Stimulated activated CD8-positive, alpha-beta memory T cell treated with anti-CD3 and anti-CD28 coated beads, Interleukin-12 subunit alpha, Interleukin-12 subunit beta, amount 100 ng/mL, for 24 hours (primary cell): ENCODE data around the gene ARHGEF5.
"Not testable (repeated sequence)": the region's sequence is repeated elsewhere in the genome, so short reads cannot be mapped to it uniquely, and the experiment has no call there.

Experiments used
- DNase-seq: peaks from one replicate; pipeline ENCODE4 v3.0.0-alpha.2; 2020; ENCODE audit errors: extremely low read depth

The ARHGEF5 gene

DNA sequence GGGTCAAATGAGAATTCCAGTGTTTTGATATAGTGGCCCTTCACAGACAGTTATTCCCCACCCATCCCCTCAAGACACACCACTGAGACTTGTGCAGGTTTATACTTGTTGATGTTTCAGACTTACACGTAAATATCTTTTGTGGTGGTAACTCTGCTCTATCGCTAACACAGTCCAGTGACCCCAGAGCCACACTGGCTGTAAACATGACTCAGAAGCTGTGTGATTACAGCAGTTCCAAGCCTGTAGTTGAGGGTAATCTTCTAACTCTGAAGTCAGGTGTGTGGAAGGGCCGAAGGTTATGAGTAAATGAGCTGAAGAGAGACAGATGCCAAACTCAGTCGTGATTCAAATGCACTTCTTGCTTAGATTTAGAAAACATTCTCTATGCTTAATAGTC is 28.9 kb downstream of the ARHGEF5 start:
- no peak for DNase-seq

DNA sequence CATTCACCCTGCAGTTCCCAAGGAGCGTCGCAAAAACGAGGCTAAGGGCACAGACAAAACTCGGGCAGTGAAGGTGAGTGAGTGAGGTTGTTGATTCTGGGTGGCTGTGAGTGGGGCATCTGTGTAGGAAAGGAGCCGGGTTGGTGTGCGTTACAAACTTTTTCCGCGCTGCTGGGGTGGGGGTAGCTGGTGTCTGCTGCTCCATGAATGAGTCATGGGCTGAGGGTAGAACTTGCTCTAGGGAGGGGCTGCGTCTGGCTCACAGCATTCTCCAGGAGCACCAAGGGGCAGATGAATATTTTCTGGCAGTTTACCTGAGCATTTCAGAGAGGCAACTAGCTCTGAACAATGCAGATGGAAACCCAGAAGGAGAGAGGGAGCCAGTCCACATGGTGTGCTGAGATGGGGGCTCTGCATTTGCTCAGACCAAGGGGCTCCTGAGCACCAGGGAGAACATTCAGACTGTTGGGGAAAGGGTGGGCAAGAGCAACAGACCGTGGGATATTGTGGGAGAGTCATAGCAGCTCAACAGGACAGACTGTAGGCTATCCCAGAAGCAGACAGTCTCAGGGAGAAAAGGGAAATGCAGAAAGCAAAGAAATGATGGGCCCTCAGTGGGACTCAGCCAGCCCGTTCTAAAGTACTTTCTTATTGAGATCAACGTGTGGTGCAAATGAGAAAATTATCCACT is 29.5 kb downstream of the ARHGEF5 start:
- DNase-seq, result no peak

DNA sequence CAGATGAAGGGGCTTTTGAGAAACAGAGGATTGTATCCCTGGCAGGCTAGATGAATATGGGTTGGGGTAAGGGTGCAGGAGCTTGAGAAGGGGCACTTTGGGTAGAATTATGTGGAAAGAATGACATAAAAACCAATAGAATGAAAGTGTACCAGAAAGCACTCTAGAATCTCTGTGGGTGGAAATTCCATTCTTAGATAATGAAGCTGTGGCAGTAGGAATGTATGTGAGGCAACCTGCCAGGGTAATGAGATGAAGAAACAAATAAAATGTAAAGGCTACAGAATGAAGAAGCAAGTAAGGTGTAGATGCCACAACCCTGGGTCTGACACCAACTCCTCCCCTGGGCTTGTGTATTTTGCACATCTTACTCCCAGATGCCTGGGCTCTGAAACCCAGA is 31.5 kb downstream of the ARHGEF5 start:
- no peak for DNase-seq

DNA sequence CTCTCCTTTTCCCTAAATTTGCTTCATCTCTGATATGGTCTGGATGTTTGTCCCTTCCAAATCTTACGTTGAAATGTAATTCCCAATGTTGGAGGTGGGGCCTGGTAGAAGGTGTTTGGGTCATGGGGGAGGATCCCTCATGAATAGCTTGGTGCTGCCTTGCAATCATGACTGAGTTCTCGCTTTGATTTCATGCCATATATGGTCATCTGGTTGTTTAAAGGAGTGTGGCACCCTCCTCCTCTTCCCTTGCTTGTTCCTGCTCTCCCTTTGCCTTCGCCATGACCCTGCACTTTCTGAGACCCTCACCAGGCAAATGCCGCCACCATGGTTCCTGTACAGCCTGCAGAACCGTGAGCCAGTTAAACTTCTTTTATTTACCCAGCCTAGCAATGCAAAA is 33.7 kb downstream of the ARHGEF5 start:
- DNase-seq, result no peak

DNA sequence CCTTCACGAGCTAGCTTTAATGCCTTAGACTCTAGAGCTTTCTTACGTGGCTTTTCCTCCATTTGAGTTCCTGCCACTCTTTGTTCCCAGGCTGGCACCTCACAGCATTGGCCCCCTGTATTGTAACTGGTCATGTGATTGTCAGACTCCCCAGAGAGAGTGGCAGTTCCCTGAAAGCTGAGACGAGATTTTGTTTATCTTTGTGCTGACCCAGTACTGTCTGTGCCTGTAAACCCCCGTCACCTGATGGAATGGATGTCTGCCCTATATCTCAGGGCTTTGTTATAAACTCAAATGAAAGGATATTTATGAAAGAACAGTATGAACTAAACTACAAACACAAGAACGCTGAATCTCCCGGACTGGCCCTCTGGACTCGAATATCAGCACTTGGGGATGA is 35.3 kb downstream of the ARHGEF5 start:
- no peak for DNase-seq

DNA sequence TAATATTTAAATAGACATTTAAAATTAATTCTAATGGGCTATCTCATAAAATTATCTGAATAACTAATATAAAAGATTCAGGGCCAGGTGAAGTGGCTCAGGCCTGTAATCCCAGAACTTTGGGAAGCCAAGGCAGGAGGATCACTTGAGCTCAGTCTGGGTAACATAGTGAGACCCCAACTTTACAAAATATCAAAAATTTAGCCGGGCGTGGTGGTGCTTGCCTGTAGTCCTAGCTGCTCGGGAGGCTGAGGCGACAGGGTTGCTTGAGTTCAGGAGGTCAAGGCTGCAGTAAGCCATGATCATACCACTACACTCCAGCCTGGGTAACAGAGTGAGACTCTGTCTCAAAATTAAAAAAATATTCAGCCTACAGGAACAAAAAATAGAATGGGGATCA is 35.8 kb downstream of the ARHGEF5 start:
- DNase-seq, result no peak

DNA sequence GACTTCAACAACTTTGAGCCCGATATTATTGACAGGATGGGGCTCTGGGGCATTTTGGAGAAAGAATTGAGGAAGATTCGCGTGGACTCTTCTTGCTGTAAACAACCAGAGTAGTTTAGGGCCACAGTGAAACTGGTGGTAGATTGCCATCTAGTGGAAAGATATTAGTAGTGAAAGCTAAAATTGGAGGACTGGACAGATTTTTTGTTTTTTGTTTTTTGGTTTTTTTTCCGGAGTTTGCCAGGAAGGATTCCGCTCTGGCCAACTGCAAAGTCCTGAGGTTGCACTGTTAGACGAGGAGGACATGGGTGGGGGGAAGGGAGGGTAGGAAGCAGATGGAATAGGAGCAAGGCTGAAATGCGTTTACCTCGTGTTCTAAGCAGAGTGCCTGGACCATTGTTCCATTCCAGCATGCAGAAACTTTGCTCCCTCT is 36.6 kb downstream of the ARHGEF5 start:
- DNase-seq, result no peak

DNA sequence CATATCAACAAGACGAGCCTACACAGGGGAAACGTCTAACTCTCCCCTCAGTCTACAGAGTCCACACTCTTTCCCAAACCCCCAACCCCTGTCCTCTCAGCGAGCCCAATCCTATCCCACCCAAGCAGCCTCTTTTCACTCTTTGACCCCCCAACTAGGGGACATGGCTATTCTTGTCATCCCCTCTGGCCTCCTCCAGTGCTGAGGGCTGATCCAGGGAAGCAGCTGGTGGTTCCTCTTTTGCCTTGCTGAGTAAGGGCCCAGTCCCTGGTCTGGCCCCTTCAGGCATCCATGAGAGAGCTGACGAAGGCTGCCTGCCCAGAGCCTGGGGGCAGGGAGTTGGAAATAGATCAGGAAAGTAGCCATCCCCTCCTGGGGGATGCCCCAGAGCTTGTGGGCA is 41.9 kb downstream of the ARHGEF5 start:
- no peak for DNase-seq

DNA sequence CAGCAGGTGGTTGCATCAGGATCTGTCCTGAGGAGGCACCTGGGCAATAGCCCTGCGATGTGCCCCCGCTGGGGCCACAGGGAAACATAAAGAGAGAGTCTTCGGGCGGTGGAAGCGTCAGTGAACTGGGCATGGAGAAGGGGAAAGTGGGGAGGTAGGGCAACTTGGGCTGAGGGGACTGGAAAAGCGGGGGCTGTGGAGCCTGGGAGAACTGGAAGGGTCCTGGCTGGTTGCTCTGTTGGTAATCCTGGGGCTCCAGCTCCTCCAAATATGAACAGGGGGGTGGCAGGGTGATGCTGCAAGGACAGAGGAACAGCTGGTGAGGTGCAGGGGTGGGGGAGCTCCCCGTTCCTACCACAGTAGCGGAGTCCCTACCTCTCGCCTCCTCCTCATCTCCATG is 43.1 kb downstream of the ARHGEF5 start:
- DNase-seq, result no peak

DNA sequence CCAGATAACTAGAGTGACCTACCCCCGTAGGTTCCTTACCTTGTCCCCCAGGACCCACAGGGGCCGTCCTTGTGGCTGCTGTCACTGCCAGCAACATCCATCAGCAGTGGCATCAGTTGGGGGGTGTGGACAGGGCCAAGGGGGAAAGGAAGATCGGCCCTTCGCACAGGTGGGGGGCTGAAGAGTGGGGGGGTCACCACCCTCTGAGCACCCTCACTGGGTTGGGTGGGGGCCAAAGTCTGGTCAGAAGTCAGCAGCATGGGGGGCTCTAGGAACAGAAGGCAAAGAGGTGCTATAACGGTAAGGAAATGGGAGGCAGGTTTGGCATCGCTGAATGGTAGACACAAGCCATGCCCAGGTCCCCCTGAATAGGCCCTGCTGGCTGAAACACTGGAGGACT is 43.7 kb downstream of the ARHGEF5 start:
- DNase-seq, result no peak

DNA sequence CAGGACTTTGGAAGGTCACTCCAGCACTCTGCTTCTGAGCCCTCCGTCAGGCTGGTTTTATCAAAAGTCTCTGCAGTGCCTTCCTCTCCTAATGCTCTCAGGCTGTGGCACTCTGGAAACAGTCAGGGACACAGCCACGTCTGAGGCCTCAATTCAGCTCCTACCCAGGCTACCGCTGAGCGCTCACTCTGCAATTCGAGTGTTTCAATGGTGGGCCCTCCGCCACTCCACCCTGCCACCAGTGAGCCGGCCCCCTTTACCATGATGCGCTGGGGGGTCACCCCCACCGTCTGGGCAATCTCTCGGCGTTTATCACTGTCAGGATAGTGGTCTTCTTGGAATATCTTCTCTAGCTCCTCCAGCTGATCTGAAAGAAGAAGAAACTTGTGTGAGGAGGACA is 44.7 kb downstream of the ARHGEF5 start:
- no peak for DNase-seq

DNA sequence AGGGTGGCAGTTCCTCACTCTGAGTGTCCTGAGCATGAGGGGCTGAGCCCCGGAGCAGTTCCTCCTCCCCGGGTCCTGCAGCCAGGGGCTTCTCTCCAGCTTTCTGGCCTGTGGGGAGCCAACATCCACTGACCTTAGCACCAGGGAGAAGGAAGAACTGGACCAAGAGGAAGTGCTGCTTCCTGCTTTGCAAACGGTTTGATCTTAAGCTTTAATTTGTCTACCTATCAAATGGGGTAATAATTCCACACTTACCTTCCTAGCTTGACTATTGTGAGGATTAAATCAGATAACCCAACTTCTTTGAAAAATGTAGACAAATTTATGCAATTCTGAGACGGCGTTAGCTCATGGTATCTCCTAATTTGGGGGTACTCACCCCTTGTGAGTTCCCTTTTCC is 46.3 kb downstream of the ARHGEF5 start:
- DNase-seq, result no peak

DNA sequence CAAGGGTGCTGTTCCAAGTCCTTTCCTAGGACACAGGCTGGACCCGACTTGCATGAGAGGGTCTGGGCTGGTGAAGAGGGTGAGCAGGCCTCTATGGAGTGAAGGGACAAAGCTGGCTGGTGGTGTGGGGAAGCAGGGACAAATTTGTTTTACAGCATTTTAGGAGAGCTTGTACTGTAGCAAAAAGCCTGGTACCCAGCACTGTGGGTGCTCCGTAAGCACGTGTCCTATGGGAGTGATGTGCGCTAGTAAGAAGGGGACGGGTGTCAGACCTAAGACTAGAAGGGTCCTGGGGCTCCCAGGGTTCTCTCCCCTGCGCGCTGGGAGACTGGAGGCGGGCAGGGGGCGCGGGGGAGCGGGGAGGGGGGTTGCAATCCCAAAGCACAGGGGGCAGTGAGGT is 47.9 kb downstream of the ARHGEF5 start:
- no peak for DNase-seq

DNA sequence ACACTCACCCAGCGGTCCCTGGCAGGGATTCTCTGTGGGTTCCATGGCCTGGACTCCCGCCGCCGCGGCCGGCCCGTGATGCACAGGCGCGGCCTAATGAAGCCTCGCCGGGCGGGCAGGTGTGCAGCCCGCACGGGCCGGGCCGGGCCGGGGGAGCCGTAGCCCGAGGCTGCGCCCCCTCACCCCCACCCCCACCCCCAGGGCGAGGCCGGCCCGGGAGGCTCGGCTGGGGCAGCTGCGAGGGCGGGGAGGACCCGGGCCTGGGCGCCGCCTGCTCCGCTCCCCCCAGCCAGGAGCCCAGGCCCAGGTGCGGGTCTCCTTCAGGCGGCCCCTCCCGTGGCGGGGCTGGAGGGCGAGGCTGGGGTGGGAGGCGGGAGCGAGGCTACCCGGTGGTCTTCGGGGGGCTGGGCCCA is 48.5 kb downstream of the ARHGEF5 start, which contains the start of gene NOBOX:
Gene NOBOX (minus strand): TSS at position 45 of the 413 bp plus-strand sequence.
- no peak for DNase-seq

DNA sequence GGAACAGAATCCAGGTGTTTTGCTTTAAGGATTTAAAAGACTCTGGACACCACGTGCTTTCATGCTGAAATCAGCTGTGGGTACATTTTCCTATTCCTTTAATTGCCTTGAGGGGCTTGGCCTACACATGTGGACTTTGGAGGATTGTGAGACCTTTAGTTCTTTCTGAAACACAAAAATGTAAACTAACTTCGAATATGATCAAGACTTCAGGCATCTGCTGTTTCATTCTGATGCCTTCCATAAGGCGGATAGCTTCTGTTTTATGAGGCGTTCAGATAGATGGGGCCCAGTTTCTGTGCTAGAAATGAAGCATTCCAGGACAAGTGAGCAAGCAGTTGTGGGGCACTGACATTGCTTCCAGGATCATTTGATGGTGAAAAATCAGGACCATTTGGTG is 49.7 kb downstream of the ARHGEF5 start:
- no peak for DNase-seq

DNA sequence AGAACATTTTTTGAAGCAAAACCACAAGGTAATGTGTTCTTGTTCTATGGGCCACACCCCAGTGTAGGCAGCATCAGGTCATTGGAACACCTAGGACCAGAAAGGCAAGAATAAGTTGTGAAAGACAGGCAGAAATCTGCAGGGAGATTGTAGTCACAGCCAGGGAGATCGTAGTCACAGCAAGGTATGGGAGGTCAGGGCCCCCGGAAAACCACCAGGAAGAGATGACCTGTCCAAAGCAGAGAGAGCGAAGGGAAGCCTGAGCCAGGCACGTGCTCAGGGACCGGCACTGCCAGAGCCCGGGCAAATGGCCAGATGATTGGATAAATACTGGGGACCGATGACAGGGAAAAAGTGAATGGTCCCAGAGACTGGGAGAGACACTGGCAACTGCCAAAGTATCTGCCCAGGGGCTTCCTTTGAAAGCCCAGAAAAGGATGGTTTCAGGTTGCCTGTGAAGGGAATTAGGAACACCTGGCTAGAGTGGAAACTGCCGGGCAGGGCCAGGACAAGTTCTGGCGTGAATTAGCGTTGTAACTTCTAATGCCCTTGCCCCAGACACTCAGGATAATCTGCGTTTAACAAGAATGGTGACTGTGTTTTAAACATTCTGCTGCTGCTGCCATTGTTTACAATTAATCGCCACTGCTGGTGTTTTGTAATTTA is 52.2 kb downstream of the ARHGEF5 start:
- DNase-seq, result no peak

DNA sequence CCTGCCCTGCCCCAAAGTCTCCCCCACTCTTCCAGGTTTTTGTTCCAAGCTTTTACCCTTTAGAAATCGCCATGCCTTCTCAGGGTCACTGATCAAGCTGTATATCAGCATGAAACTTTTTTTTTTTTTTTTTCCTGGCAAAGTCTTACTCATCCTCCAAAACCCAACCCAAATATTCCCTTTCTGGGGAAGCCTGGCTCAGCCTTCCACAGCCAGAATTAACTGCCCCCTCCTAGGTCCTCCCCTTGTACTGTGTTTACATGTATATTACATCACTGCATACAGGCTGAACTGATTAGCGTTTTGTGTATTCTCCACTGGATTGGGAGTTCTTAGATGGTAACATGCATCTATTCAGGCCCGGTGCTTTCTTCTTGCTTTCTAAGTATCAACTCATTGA is 52.9 kb downstream of the ARHGEF5 start:
- no peak for DNase-seq

DNA sequence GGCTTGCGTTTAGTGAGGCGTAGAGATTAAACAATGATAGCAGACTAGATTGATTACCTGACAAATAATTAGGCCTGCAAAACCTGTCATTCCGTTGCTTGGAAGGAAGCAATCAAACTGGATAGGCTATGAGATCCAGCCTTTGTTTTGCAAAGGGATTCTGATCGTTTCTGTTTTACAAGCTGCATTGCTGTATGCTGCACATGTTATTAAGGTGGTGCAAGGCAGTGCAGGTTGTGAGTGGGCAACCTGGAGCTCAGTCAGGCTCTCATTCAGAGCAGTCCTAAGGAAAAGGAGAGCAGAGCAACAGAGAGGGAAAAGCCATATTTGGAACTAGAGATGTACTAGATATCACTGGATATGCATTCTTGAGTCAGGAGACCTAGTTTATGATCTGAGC is 55.2 kb downstream of the ARHGEF5 start:
- no peak for DNase-seq

DNA sequence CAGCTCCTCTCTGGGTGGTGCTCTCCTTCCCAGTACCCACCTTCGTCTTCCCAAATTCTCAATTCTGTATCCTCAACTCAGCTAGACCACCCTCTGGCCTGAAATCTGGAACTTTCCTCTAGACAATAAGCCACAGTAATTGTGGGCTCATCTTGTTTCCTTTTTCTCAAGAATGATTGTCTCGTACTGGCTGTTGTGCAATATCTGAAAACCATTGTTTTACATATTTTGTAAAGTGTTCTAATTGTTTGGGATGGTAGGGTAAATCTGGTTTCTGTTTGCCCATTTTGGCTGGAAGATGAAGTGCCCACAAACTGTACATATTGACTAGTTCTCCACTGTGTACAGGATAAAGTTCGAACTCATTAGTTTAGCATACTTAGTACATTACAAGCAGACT is 59.6 kb downstream of the ARHGEF5 start:
- no peak for DNase-seq

DNA sequence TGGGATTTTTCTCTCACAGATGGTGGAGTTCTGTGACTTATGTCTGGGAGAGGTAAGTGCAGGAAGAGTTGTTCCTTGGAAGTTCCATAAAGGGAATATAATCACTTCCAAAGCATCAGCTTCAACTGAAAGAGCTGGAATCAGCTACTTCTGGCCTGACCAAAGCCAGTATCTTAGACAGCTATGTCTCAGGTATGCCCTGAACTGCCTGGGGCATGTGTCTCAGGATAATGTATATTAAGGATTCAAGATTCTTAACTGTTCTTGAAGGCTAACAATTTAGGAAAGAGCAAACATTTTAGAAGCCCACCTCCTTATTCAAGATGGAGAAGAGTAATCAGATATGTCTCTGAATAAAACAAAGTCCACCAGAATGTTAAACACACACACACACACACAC is 60.7 kb downstream of the ARHGEF5 start:
- no peak for DNase-seq

DNA sequence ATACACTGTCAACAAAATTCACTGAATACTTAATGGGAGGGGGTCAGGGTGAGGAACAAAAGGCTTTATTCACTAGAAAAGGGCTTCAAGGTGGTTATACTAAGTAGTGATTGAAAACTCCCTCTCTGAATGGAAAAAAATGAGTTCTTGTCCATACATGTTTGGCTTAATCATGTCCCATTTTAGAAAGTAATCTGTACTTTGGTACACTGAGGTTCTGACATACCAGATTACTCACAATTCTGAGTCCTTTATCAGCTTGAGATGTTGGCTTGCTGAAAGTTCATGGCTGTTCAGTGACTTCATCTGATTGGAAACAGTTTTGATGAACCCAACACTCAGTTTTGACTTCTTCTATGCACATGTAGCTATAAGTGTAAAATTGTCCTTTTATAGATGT is 61.1 kb downstream of the ARHGEF5 start:
- no peak for DNase-seq

DNA sequence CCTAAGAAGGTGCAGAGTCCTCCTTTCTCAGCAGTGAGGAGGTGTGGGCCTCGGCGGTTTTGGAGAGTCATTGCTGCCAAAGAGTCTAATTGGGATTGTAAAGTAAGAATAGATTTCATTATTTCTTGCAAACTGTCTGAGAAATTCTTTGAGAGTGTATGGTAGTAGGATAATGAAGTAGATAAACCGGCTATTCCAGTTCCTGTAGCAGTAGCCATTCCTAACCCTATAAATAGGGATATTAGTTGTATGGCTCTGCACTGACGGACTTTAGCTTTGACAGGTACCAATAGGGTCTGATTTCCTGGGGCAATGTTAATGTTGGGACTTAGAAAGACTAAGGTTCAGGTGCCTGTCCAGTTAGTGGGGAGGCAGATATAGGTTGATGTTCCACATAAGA is 63.7 kb downstream of the ARHGEF5 start:
- DNase-seq, result not testable (repeated sequence)

DNA sequence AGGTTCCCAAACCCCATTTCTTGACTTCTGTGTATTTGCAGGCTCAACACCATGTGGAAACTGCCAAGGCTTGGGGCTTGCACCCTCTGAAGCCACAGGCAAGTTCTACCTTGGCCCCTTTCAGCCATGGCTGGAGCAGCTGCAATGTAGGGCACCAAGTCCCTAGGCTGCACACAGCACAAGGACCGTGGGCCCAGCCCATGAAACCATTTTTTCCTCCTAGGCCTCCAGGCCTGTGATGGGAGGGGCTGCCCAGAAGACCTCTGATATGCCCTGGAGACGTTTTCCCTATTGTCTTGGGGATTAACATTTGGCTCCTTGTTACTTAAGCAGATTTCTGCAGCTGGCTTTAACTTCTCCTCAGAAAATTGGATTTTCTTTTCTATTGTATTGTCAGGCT is 72.3 kb downstream of the ARHGEF5 start:
- DNase-seq, result not testable (repeated sequence)

DNA sequence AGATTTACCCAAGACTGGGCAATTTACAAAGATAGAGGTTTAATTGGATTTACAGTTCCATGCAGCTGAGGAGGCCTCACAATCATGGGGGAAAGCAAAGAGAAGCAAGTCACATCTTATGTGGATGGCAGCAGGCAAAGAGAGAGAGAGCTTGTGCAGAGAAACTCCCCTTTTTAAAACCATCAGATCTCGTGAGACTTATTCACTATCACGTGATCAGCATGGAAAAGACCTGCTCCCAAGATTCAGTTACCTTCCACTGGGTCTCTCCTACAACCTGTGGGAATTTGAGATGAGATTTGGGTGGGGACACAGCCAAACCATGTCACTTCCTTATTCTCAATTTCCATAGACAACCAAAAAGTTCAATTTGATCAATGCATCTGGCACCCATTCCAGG is 73.2 kb downstream of the ARHGEF5 start:
- no peak for DNase-seq
